ENCODE data around the gene ISCU. TPM values are rescaled to one million over a fixed set of nuclear protein-coding genes. Genes with fewer than 3 reads are reported as not detected.

ISCU gene
- total RNA-seq, 1 experiment from 2014 or later: 71.6 TPM

- Mint-ChIP-seq H3K9me3 (ENCODE audit: low read depth, unreplicated experiment) (no peaks in the 10 kb centered on the region), H3K4me1 (ENCODE audit: low read depth, unreplicated experiment) (no peaks in the 10 kb centered on the region), H3K4me3 (ENCODE audit: low read depth, unreplicated experiment) (no peak within 1 kb of the TSS), H3K27me3 (ENCODE audit: unreplicated experiment) (peaks cover 37% of the 10 kb centered on the region), H3K27ac (ENCODE audit: unreplicated experiment) (no peak within 1 kb of the TSS), H3K36me3 (ENCODE audit: insufficient read depth, unreplicated experiment) (no peaks in the 10 kb centered on the region)
- CTCF ChIA-PET: interaction anchor here (0.7 kb wide), 1 partner anchor 198 kb away, joined by 3 read pairs; no protein-coding TSS in a partner anchor
- no peak for TF ChIP-seq CTCF (IDR thresholded peaks at IDR 0.05; ENCODE audit: unreplicated experiment)
- no TSS peak for BruUV-seq (replicated peaks)
- no peak for DNase-seq
- intact Hi-C loops (cut with micrococcal nuclease; ENCODE audit: unreplicated experiment): no loop called here
Observed at GRCh38 chr12:108597559-108598471, 35.4 kb downstream of the ISCU start, which contains the start of gene TMEM119. Gene TMEM119 (minus strand): TSS chr12:108598084. CDS start chr12:108592383, 5,701 bp downstream.

- intact Hi-C loops (cut with micrococcal nuclease; ENCODE audit: unreplicated experiment): no loop called here
- CTCF ChIA-PET: no interaction called here
- Mint-ChIP-seq H3K9me3 (ENCODE audit: low read depth, unreplicated experiment) (no peaks in the 10 kb centered on the region), H3K27ac (ENCODE audit: unreplicated experiment) (no peak overlapping the region), H3K4me1 (ENCODE audit: low read depth, unreplicated experiment) (no peaks in the 10 kb centered on the region), H3K36me3 (ENCODE audit: insufficient read depth, unreplicated experiment) (no peaks in the 10 kb centered on the region), H3K4me3 (ENCODE audit: low read depth, unreplicated experiment) (no peak overlapping the region), H3K27me3 (ENCODE audit: unreplicated experiment) (peaks cover 39% of the 10 kb centered on the region)
- BruUV-seq (replicated peaks): no TSS peak
- TF ChIP-seq CTCF (IDR thresholded peaks at IDR 0.05; ENCODE audit: unreplicated experiment): no peak
- DNase-seq: no peak
Observed at GRCh38 chr12:108598553-108599250, 36.3 kb downstream of the ISCU start.

- CTCF ChIA-PET: no interaction called here
- BruUV-seq (replicated peaks): no TSS peak
- H3K27ac Mint-ChIP-seq (ENCODE audit: unreplicated experiment): no peak overlapping the region
- intact Hi-C loops (cut with micrococcal nuclease; ENCODE audit: unreplicated experiment): no loop called here
- H3K27me3 Mint-ChIP-seq (ENCODE audit: unreplicated experiment): peaks cover 47% of the 10 kb centered on the region
- no peaks in the 10 kb centered on the region for H3K4me1 Mint-ChIP-seq (ENCODE audit: low read depth, unreplicated experiment)
- no peak for DNase-seq
- H3K4me3 Mint-ChIP-seq (ENCODE audit: low read depth, unreplicated experiment): no peak overlapping the region
- no peak for TF ChIP-seq CTCF (IDR thresholded peaks at IDR 0.05; ENCODE audit: unreplicated experiment)
- no peaks in the 10 kb centered on the region for H3K9me3 Mint-ChIP-seq (ENCODE audit: low read depth, unreplicated experiment)
- no peaks in the 10 kb centered on the region for H3K36me3 Mint-ChIP-seq (ENCODE audit: insufficient read depth, unreplicated experiment)
Observed at GRCh38 chr12:108599541-108599940, 37.1 kb downstream of the ISCU start.

- BruUV-seq (replicated peaks): no TSS peak
- no peaks in the 10 kb centered on the region for H3K4me1 Mint-ChIP-seq (ENCODE audit: low read depth, unreplicated experiment)
- no peaks in the 10 kb centered on the region for H3K9me3 Mint-ChIP-seq (ENCODE audit: low read depth, unreplicated experiment)
- no peak for TF ChIP-seq CTCF (IDR thresholded peaks at IDR 0.05; ENCODE audit: unreplicated experiment)
- H3K4me3 Mint-ChIP-seq (ENCODE audit: low read depth, unreplicated experiment): no peak overlapping the region
- no peak overlapping the region for H3K27ac Mint-ChIP-seq (ENCODE audit: unreplicated experiment)
- no peak for DNase-seq
- no peaks in the 10 kb centered on the region for H3K36me3 Mint-ChIP-seq (ENCODE audit: insufficient read depth, unreplicated experiment)
- CTCF ChIA-PET: no interaction called here
- intact Hi-C loops (cut with micrococcal nuclease; ENCODE audit: unreplicated experiment): no loop called here
- peaks cover 53% of the 10 kb centered on the region for H3K27me3 Mint-ChIP-seq (ENCODE audit: unreplicated experiment)
Observed at GRCh38 chr12:108599948-108600701, 37.7 kb downstream of the ISCU start.
